Measurements from ENCODE around the gene MFSD11. TPM values are rescaled to one million over a fixed set of nuclear protein-coding genes. Genes with fewer than 3 reads are reported as not detected.
A peak's percentile ranks its signal among the peaks of the same experiment; 100 is the strongest.

Gene MFSD11
- total and polyA plus RNA-seq, 2 of the 8 experiments (the other 6 are each of a cell fraction or from before 2014, with no cell fraction given): 17.7 to 19.8 TPM

- H3K4ac ChIP-seq (replicated peaks; ENCODE audit: insufficient read length, low read depth, low read length): no peak overlapping the region
- no peak overlapping the region for H2BK120ac ChIP-seq (replicated peaks; ENCODE audit: low read depth, low read length)
- H2BK12ac ChIP-seq (ENCODE audit: low read depth, low read length): peak overlapping the region; percentile 71; the same call in 1 of the 2 replicates
- 91% methylated on average over 24 of the region's 24 CpGs; no CpG with 5 or more reads in 1 of the 2 experiments for WGBS, 2 experiments (ENCODE audit: extremely low coverage in 1 of 2, insufficient coverage in 1 of 2, insufficient read length in 1 of 2, insufficient replicate concordance in 2 of 2, low coverage in 1 of 2, low lambda C conversion rate in 2 of 2, missing lambda C conversion rate in 1 of 2)
- H3K79me1 ChIP-seq (ENCODE audit: low read depth, low read length): no peaks in the 10 kb centered on the region
- no peak overlapping the region for H3K4me3 ChIP-seq (ENCODE audit: extremely low read depth in 1 of 4, insufficient read depth in 2 of 4, low read depth in 3 of 4, low read length in 4 of 4)
- H3K9ac ChIP-seq (replicated peaks in 1 of 4; ENCODE audit: extremely low read depth in 1 of 4, low read depth in 3 of 4, low read length in 3 of 4): no peak overlapping the region
- H2AFZ ChIP-seq (ENCODE audit: low read length): no peak overlapping the region
- H3K56ac ChIP-seq (replicated peaks; ENCODE audit: insufficient read length, low read depth, low read length): no peak overlapping the region
- H2AK5ac ChIP-seq (ENCODE audit: low read depth, low read length): no peak overlapping the region
- no peak overlapping the region for H2BK5ac ChIP-seq (ENCODE audit: low read depth, low read length)
- no peak overlapping the region for H2BK15ac ChIP-seq (ENCODE audit: low read length)
- FAIRE-seq (no peak), DNase-seq (ENCODE audit: low read depth in 1 of 2, low spot score in 2 of 2) (no peak)
- H4K8ac ChIP-seq (ENCODE audit: extremely low read depth, insufficient read depth, low read length): no peak overlapping the region
- H4K91ac ChIP-seq (replicated peaks; ENCODE audit: insufficient read length, low read length): no peak overlapping the region
- H3K23ac ChIP-seq (ENCODE audit: insufficient read length): no peak overlapping the region
- H3K23me2 ChIP-seq (ENCODE audit: low read depth, low read length): no peaks in the 10 kb centered on the region
- ChIA-PET POLR2A (ENCODE audit: partially characterized antibody) (no interaction called here), CTCF (ENCODE audit: partially characterized antibody) (interaction anchor here (0.6 to 4.6 kb wide), 4 partner anchors 11 to 262 kb away, joined by 3 to 26 read pairs (median 4); no protein-coding TSS in a partner anchor)
- H3K36me3 ChIP-seq (ENCODE audit: control insufficient read depth in 2 of 4, insufficient read depth in 4 of 4, low read length in 3 of 4): no peaks in the 10 kb centered on the region
- no peaks in the 10 kb centered on the region for H3K79me2 ChIP-seq (ENCODE audit: control insufficient read depth in 1 of 2, insufficient read depth in 2 of 2, low read length in 2 of 2)
- H3K18ac ChIP-seq (ENCODE audit: extremely low read depth, low read length): no peak overlapping the region
- H4K20me1 ChIP-seq (replicated peaks in 1 of 2; ENCODE audit: control insufficient read depth in 1 of 2, insufficient read depth in 2 of 2, low read length in 2 of 2): no peaks in the 10 kb centered on the region
- no peak overlapping the region for H3K4me2 ChIP-seq (ENCODE audit: insufficient read depth in 1 of 2, low read depth in 2 of 2, low read length in 2 of 2)
- no peaks in the 10 kb centered on the region for H3K9me3 ChIP-seq (ENCODE audit: insufficient read depth in 2 of 2, low read depth in 1 of 2, low read length in 1 of 2)
- H3K14ac ChIP-seq (ENCODE audit: insufficient read length): peak overlapping the region; percentile 14
- no peaks in the 10 kb centered on the region for H3K4me1 ChIP-seq (replicated peaks in 1 of 4; ENCODE audit: control insufficient read depth in 3 of 4, insufficient read depth in 4 of 4, low read length in 3 of 4)
- H2BK20ac ChIP-seq (ENCODE audit: low read length): no peak overlapping the region; the same call in 1 of the 2 replicates
- H3K27me3 ChIP-seq (replicated peaks in 1 of 4; ENCODE audit: control insufficient read depth in 3 of 4, extremely low read depth in 1 of 4, insufficient read depth in 3 of 4, low read length in 3 of 4): no peaks in the 10 kb centered on the region; a peak in 1 of 7 replicates
- H3K27ac ChIP-seq (ENCODE audit: low read depth, low read length): no peak overlapping the region
- no peak overlapping the region for H4K5ac ChIP-seq (ENCODE audit: insufficient read length, low read depth, low read length)
- TF ChIP-seq SP2 (IDR thresholded peaks at IDR 0.05; ENCODE audit: low read length): no peak
Observed at GRCh38 chr17:76826330-76827068, 88.6 kb downstream of the MFSD11 start.
